GM12874 (cell line): ENCODE measurements around the gene ANKRD55.

Experiments used
- CTCF ChIP-seq: IDR thresholded peaks from 2 replicates; pipeline ENCODE4 v1.5.1; 2011; ENCODE audit warnings: low read depth, mild to moderate bottlenecking, control low read depth, low read length, moderate library complexity; ENCODE audit not compliant: insufficient read depth

ANKRD55 gene

GRCh38 chr5:56175488-56175887 lies 57.6 kb downstream of the ANKRD55 start:
- no peak for TF ChIP-seq CTCF

- no peak for TF ChIP-seq CTCF
Observed at GRCh38 chr5:56175021-56175420, 58.1 kb downstream of the ANKRD55 start.

GRCh38 chr5:56172241-56172640 lies 60.9 kb downstream of the ANKRD55 start:
- TF ChIP-seq CTCF: no peak

- no peak for TF ChIP-seq CTCF
Observed at GRCh38 chr5:56170557-56170956, 62.6 kb downstream of the ANKRD55 start.

GRCh38 chr5:56169949-56170348 lies 63.2 kb downstream of the ANKRD55 start:
- no peak for TF ChIP-seq CTCF

GRCh38 chr5:56169281-56169680 lies 63.8 kb downstream of the ANKRD55 start:
- no peak for TF ChIP-seq CTCF

- no peak for TF ChIP-seq CTCF
Observed at GRCh38 chr5:56168066-56168478, 65.1 kb downstream of the ANKRD55 start.

GRCh38 chr5:56167519-56167918 lies 65.6 kb downstream of the ANKRD55 start:
- no peak for TF ChIP-seq CTCF
